ENCODE measurements around the gene HMGXB4.

Gene HMGXB4

GRCh38 chr22:35328472-35328885 is 71.2 kb downstream of the HMGXB4 start:
- no peak for DNase-seq

GRCh38 chr22:35329114-35329847 is 72.0 kb downstream of the HMGXB4 start:
- no peak for DNase-seq

GRCh38 chr22:35330258-35330861 is 73.1 kb downstream of the HMGXB4 start:
- DNase-seq, result peak; percentile 35

- DNase-seq, result no peak
These were observed 75.0 kb downstream of the HMGXB4 start for GRCh38 chr22:35332278-35332677.

DNA sequence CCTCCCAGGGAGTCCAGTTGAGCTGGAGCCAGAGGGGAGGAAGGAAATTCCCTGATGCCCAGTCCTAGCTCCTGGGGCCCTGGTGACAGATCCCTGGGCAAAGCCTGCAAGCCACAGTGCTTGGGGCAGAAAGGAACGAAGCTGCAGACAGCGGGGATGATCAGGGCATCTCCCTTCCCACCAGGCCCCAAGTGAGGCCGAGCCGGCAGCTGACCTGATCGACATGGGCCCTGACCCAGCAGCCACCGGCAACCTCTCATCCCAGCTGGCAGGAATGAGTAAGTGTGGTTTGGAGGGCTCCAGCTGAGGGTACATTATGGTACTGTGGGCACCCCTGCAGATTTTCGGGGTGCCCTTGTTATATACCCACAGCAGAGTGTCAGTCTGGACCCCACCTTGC is 75.9 kb downstream of the HMGXB4 start:
- DNase-seq, result no peak

DNA sequence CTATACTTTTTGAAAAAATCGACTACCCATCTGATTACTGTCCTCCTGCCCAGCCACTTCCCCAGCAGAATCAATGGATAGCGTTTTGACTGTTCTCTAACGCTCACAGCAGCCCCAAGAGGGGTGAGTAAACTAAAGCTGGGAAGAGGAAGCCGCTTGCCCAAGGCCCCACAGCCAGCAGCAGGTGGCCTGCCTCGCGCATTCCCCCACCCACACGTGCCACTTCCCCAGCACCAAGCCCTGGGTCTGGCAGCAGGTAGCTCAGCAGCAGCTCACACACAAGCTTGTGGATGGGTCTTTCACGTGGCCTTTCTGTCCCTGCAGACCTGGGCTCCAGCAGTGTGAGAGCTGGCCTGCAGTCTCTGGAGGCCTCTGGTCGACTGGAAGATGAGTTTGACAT is 76.7 kb downstream of the HMGXB4 start:
- DNase-seq, result no peak

GRCh38 chr22:35335468-35335867 is 78.2 kb downstream of the HMGXB4 start:
- no peak for DNase-seq

GRCh38 chr22:35335936-35336781 is 78.9 kb downstream of the HMGXB4 start:
- no peak for DNase-seq

DNA sequence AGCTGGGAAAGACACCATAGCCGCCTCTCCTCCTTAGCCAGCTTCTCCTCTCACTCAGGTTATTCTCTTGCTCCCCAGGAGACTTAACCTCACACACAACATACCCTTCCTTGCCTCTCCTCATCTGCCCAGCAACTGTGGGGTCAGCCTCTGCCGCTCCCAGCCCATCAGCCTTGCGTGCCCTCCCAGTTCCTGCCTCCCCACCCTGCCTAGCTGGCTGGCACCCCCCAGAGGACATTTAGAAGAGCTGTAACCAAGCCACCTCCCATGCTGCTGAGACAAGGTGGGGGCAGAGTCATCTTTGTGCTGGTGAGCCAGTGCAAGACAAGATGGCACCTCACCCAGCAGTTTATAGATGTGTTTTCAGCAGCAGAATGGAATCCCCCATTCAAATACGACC is 80.6 kb downstream of the HMGXB4 start:
- DNase-seq, result no peak

- DNase-seq, result no peak
These were observed 84.0 kb downstream of the HMGXB4 start for GRCh38 chr22:35341090-35341874.

GRCh38 chr22:35342390-35342789 is 85.1 kb downstream of the HMGXB4 start:
- no peak for DNase-seq

GRCh38 chr22:35343664-35344550 is 86.6 kb downstream of the HMGXB4 start:
- no peak for DNase-seq

DNA sequence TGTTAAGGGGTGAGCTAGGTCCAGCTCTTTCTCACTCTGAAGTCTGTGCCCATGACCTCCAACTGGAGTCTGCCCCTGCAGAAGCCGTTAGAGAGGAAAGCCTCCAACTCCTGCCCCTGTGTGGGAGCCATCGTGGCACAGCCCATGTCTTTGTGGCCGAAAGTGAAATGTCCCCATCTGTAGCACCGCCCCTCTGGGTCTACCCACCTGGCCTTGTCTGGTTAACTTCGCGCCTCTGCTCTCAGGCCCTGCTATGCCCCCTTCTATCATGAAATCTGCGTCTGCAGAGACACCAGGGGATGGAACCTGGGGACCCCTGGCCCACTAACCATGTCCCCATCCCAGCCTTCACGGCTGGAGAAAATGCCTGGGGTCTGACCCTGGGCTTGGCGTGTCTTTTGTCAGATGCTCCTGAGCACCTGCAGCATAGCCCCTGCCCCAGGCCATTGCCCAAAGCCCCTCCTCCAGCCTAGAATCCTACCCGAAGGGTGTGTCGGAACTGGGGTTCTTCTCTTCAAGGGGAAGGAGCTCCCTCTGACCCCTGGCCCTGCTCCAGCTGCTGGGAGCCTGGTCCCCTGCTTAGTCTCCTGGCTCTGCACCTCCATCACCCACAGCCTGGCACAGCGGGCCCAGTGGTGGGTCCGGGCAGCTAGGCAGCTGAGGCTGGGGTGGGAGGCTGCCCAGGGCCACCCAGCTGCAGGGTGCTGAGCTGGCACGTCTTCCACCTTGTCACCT is 87.8 kb downstream of the HMGXB4 start:
- DNase-seq, result no peak
